K562 (cell line): Measurements from ENCODE around the gene ARMC12. TPM values are rescaled to one million over a fixed set of nuclear protein-coding genes. Genes with fewer than 3 reads are reported as not detected.

Source experiments
- ATAC-seq: fragments of 200-7000 bp; cut with Tn5 transposase; 3 replicates; pipeline ENCODE4 v1.9.1; 2020; ENCODE audit warnings: moderate library complexity
- BruUV-seq: library from RNA; stranded (reverse); fragments of 400-500 nt; replicated peaks from 2 replicates; lab custom pipeline; 2021; lab: Mats Ljungman, UMichigan
- CTCF ChIA-PET: fragments of 300-600 bp; formaldehyde crosslinking; extraction: SDS; loops from one replicate; lab custom pipeline; 2021; ENCODE audit warnings: low intra/inter-chr PET ratio; lab: Yijun Ruan, JAX
- POLR2A ChIA-PET: fragments of 300-600, 350-650 bp; sonication (Branson Sonifier 250); formaldehyde crosslinking; extraction: SDS; loops from one replicate; lab custom pipeline; 2021; ENCODE audit warnings: antibody characterized with exemption, inconsistent platforms; lab: Yijun Ruan, JAX
- DNase-seq, 4 experiments: peaks; one replicate each; pipeline versions ENCODE4 v3.0.0 to v3.0.0-alpha.2; 2011 to 2018; ENCODE audit warnings: low spot score in 3 of 4, mixed read lengths in 3 of 4; ENCODE audit errors: extremely low read depth in 1 of 4
- FAIRE-seq: peaks from 2 replicates; lab custom pipeline; 2011; peaks lifted over from hg19 to GRCh38; lab: Jason Lieb, UNC
- H2AFZ ChIP-seq: 2 replicates; pipeline ENCODE4 v1.6.0; 2011; ENCODE audit warnings: low read depth, low read length, control low read depth, inconsistent platforms
- H3K27ac ChIP-seq: fragments of 200-600 bp; 3 replicates; pipeline ENCODE4 v1.8.0; 2011; ENCODE audit warnings: low read depth, mild to moderate bottlenecking, control low read depth, inconsistent platforms, low read length, moderate library complexity, mixed read lengths; ENCODE audit errors: extremely low read depth
- H3K27me3 ChIP-seq, 2 experiments: fragments of 300-600 bp in 1 of 2; 2 replicates in 1 of 2; 3 replicates in 1 of 2; pipeline versions ENCODE4 v1.6.0 to v1.8.0; 2011; ENCODE audit warnings: inconsistent platforms in 2 of 2, low read length in 2 of 2, mild to moderate bottlenecking in 1 of 2, mixed read lengths in 1 of 2, moderate library complexity in 1 of 2; ENCODE audit not compliant: control insufficient read depth in 2 of 2, insufficient read depth in 2 of 2
- H3K36me3 ChIP-seq: fragments of 300-600 bp; 3 replicates; pipeline ENCODE4 v1.8.0; 2011; ENCODE audit warnings: mild to moderate bottlenecking, low read length, inconsistent platforms; ENCODE audit not compliant: control insufficient read depth, insufficient read depth
- H3K4me1 ChIP-seq, 2 experiments: fragments of 200-600 bp in 1 of 2; replicated peaks in 1 of 2; 2 replicates in 1 of 2; 3 replicates in 1 of 2; pipeline versions ENCODE4 v1.5.1 to v1.8.0; 2011; ENCODE audit warnings: inconsistent platforms in 2 of 2, low read length in 2 of 2, mild to moderate bottlenecking in 1 of 2, mixed read lengths in 1 of 2, moderate library complexity in 1 of 2; ENCODE audit not compliant: control insufficient read depth in 2 of 2, insufficient read depth in 2 of 2
- H3K4me2 ChIP-seq: 2 replicates; pipeline ENCODE4 v1.6.1; 2011; ENCODE audit warnings: low read length, control low read depth, inconsistent platforms, mixed read lengths; ENCODE audit not compliant: insufficient read depth
- H3K4me3 ChIP-seq: fragments of 200-600 bp; sonication (generic), shearing (Covaris generic); 2 replicates; pipeline ENCODE4 v1.5.1; 2016; ENCODE audit warnings: control low read depth, inconsistent platforms
- H3K79me2 ChIP-seq: fragments of 200-600 bp; 3 replicates; pipeline ENCODE4 v1.8.0; 2011; ENCODE audit warnings: low read length, inconsistent platforms; ENCODE audit not compliant: control insufficient read depth, insufficient read depth
- H3K9ac ChIP-seq, 2 experiments: 2 replicates each; pipeline versions ENCODE4 v1.6.0 to v1.6.1; 2011; ENCODE audit warnings: low read depth in 2 of 2, low read length in 2 of 2, control low read depth in 1 of 2, inconsistent platforms in 1 of 2, mild to moderate bottlenecking in 1 of 2, mixed read lengths in 1 of 2; ENCODE audit not compliant: insufficient read depth in 1 of 2
- H3K9me1 ChIP-seq: one replicate; pipeline ENCODE4 v1.6.0; 2011; ENCODE audit warnings: inconsistent platforms, mild to moderate bottlenecking, low read length, moderate library complexity; ENCODE audit not compliant: control insufficient read depth, insufficient read depth
- H3K9me3 ChIP-seq: replicated peaks from 2 replicates; pipeline ENCODE4 v1.5.1; 2011; ENCODE audit warnings: low read depth, low read length, inconsistent platforms; ENCODE audit not compliant: control insufficient read depth, insufficient read depth
- H4K20me1 ChIP-seq: replicated peaks from 2 replicates; pipeline ENCODE4 v1.6.1; 2011; ENCODE audit warnings: low read length, inconsistent platforms, mixed read lengths; ENCODE audit not compliant: control insufficient read depth, insufficient read depth
- BRF2 ChIP-seq: IDR thresholded peaks from 3 replicates; pipeline ENCODE4 v1.6.1; 2011; ENCODE audit warnings: borderline replicate concordance, mild to moderate bottlenecking; ENCODE audit not compliant: insufficient read length, insufficient read depth
- ETV6 ChIP-seq, 3 experiments: fragments of 150-350 bp in 1 of 3; sonication (generic) in 1 of 3; formaldehyde crosslinking in 1 of 3; IDR thresholded peaks; 2 replicates each; pipeline versions ENCODE4 v1.6.1 to v1.8.0; 2014 to 2022; ENCODE audit warnings: borderline replicate concordance in 2 of 3, low read depth in 2 of 3, antibody characterized with exemption in 1 of 3, low read length in 1 of 3, mild to moderate bottlenecking in 1 of 3, missing genetic modification reagents in 1 of 3
- MAFK ChIP-seq: IDR thresholded peaks from 2 replicates; pipeline ENCODE4 v1.6.1; 2011; ENCODE audit warnings: low read length, improper control_type of control experiment
- NBN ChIP-seq: fragments of 450-650 bp; IDR thresholded peaks from 2 replicates; pipeline ENCODE4 v1.6.1; 2016; ENCODE audit warnings: low read depth, mild to moderate bottlenecking
- SPI1 ChIP-seq: IDR thresholded peaks from 2 replicates; pipeline ENCODE4 v1.6.1; 2011; ENCODE audit warnings: low read depth, low read length, control low read depth, borderline replicate concordance
- ZBTB7A ChIP-seq: IDR thresholded peaks from 2 replicates; pipeline ENCODE4 v1.6.1; 2011; ENCODE audit warnings: low read depth, mild to moderate bottlenecking, low read length, moderate library complexity, borderline replicate concordance; ENCODE audit not compliant: control insufficient read depth
- ZNF717 ChIP-seq: fragments of 250-450 bp; sonication (Bioruptor Pico); IDR thresholded peaks from 2 replicates; pipeline ENCODE4 v1.5.0; 2021
- WGBS: fragments of 100-300 bp; shearing (Covaris generic); methylation state at CpG from one replicate; pipeline ENCODE4 v1.1.6; 2016; ENCODE audit warnings: low coverage, mixed read lengths; ENCODE audit not compliant: insufficient coverage; ENCODE audit errors: missing lambda C conversion rate; 5-methylcytosine and 5-hydroxymethylcytosine counted together
- in situ Hi-C: fragments of 300-500 bp; cut with MboI; formaldehyde crosslinking; loops from 4 replicates; pipeline ENCODE4 v1.15.0; 2018; ENCODE audit warnings: inconsistent platforms, mixed read lengths
- intact Hi-C: fragments of 100-400 bp; cut with micrococcal nuclease; formaldehyde crosslinking; loops from 2 replicates; pipeline ENCODE4 v1.14.2; 2022
- polyA plus RNA-seq, 8 experiments: library from polyadenylated mRNA; depleted of rRNA in 4 of 8; stranded (reverse) in 5 of 8; unstranded in 3 of 8; fragments of >200 nt; fragmentation: Nextera tagmentation in 2 of 8; fragmentation: Illumina TruSeq in 1 of 8; extraction: Ambion mirVana in 2 of 8; extraction: Trizol in 1 of 8; gene quantifications; 2 replicates each; pipeline versions ENCODE4 v1.2.1 to v1.2.3, GENCODE V29; 2011 to 2014; ENCODE audit warnings: inconsistent platforms in 1 of 8, missing spikeins in 1 of 8
- total RNA-seq, 7 experiments: library from RNA; depleted of rRNA in 6 of 7; stranded (reverse); fragments of >200 nt in 6 of 7; fragmentation: Illumina TruSeq in 2 of 7; extraction: Trizol in 2 of 7; gene quantifications; 2 replicates each; pipeline versions ENCODE4 v1.2.1 to v1.2.3, GENCODE V29; 2011 to 2021; ENCODE audit warnings: low replicate concordance in 1 of 7

The ARMC12 gene
- total and polyA plus RNA-seq, 9 of the 15 experiments (the other 6 are each of a cell fraction or from before 2014, with no cell fraction given): 0.09 to 0.58 (median 0.31) TPM; not detected in 3

GRCh38 chr6:35718375-35718736 is 18.5 kb upstream of the ARMC12 start:
- in situ Hi-C loops: no loop called here
- Histone ChIP-seq H3K9me1 (no peaks in the 10 kb centered on the region), H3K27me3 (0 out of 5 replicates have a peak, but pooled peaks cover 0 to 4% of the 10 kb centered on the region in 2 experiments), H2AFZ (no peak overlapping the region), H3K36me3 (no peaks in the 10 kb centered on the region), H3K9ac (peak overlapping the region in 1 of 2 experiments; percentile 38; a peak in 1 of 4 replicates), H3K4me1 (peaks cover 22 to 23% of the 10 kb centered on the region in 2 experiments; a peak in 4 of 5 replicates), H3K9me3 (no peaks in the 10 kb centered on the region), H3K27ac (no peak overlapping the region), H3K4me2 (no peak overlapping the region), H4K20me1 (no peaks in the 10 kb centered on the region), H3K4me3 (no peak overlapping the region), H3K79me2 (no peaks in the 10 kb centered on the region)
- TF ChIP-seq ZNF717 (CRISPR knock-in tag): no peak
- peak; percentile 31; the same call in 1 of the 2 replicates for TF ChIP-seq SPI1
- no peak for TF ChIP-seq ETV6 (IDR thresholded peaks at IDR 0.05; ENCODE audit: borderline replicate concordance in 1 of 2, low read depth in 2 of 2, low read length in 1 of 2)
- no peak for TF ChIP-seq ETV6 (CRISPR knock-in tag; IDR thresholded peaks at IDR 0.05; ENCODE audit: borderline replicate concordance)
- CTCF ChIA-PET: interaction anchor here (0.7 kb wide), 1 partner anchor 18 kb away, joined by 3 read pairs; no protein-coding TSS in a partner anchor
- ATAC-seq (no peak), DNase-seq (peak in 1 of 4 experiments; percentile 9), FAIRE-seq (no peak)
- POLR2A ChIA-PET: no interaction called here
- WGBS: 62% methylated on average over 4 of the region's 4 CpGs
- intact Hi-C loops: no loop called here
- no TSS peak for BruUV-seq

- H3K4me2 ChIP-seq: no peak overlapping the region; the same call in 1 of the 2 replicates
- H2AFZ ChIP-seq: peak overlapping the region; percentile 97
- H3K9me1 ChIP-seq: no peaks in the 10 kb centered on the region
- no peak for FAIRE-seq
- BruUV-seq: no TSS peak
- peak; percentile 46; the same call in 2 of the 3 replicates for ATAC-seq
- H3K36me3 ChIP-seq: no peaks in the 10 kb centered on the region
- POLR2A ChIA-PET: no interaction called here
- H3K4me3 ChIP-seq: no peak overlapping the region
- H3K27me3 ChIP-seq: 0 out of 5 replicates have a peak, but pooled peaks cover 0 to 4% of the 10 kb centered on the region in 2 experiments
- no peaks in the 10 kb centered on the region for H3K9me3 ChIP-seq
- peaks cover 22 to 23% of the 10 kb centered on the region in 2 experiments; a peak in 4 of 5 replicates for H3K4me1 ChIP-seq
- CTCF ChIA-PET: interaction anchor here (0.7 kb wide), 1 partner anchor 17 kb away, joined by 3 read pairs; no protein-coding TSS in a partner anchor
- H3K9ac ChIP-seq: peak overlapping the region in 1 of 2 experiments; percentile 86; a peak in 1 of 4 replicates
- in situ Hi-C loops: no loop called here
- H4K20me1 ChIP-seq: no peaks in the 10 kb centered on the region
- intact Hi-C loops: no loop called here
- 32% methylated on average over 2 of the region's 2 CpGs for WGBS
- H3K79me2 ChIP-seq: no peaks in the 10 kb centered on the region
- DNase-seq: peak in 1 of 4 experiments; percentile 34
- no peak overlapping the region for H3K27ac ChIP-seq
- no peak for TF ChIP-seq MAFK
- no peak for TF ChIP-seq BRF2
- TF ChIP-seq NBN: no peak
- peak; percentile 30; the same call in 1 of the 2 replicates for TF ChIP-seq ZBTB7A
Measured at GRCh38 chr6:35718911-35719381, 17.9 kb upstream of the ARMC12 start.
